HL-60 (cell line): ENCODE data around the gene OR10J5.
"Not testable (repeated sequence)": the region's sequence is repeated elsewhere in the genome, so short reads cannot be mapped to it uniquely, and the experiment has no call there.

Experiments
- CTCF ChIP-seq: IDR thresholded peaks from one replicate; pipeline ENCODE4 v1.5.1; 2011; ENCODE audit warnings: low read length, control low read depth, inconsistent platforms; ENCODE audit not compliant: insufficient read depth
- GABPA ChIP-seq: IDR thresholded peaks from 2 replicates; pipeline ENCODE4 v1.6.1; 2012; ENCODE audit warnings: low read depth
- POLR2AphosphoS5 ChIP-seq: IDR thresholded peaks from 2 replicates; pipeline ENCODE4 v1.6.1; 2012; ENCODE audit warnings: low read depth
- REST ChIP-seq: IDR thresholded peaks from 2 replicates; pipeline ENCODE4 v1.6.1; 2012; ENCODE audit warnings: low read depth; ENCODE audit not compliant: insufficient replicate concordance
- SPI1 ChIP-seq: IDR thresholded peaks from 2 replicates; pipeline ENCODE4 v1.6.1; 2012; ENCODE audit warnings: low read depth, mild to moderate bottlenecking, borderline replicate concordance

- not testable (repeated sequence) for TF ChIP-seq CTCF, REST, POLR2AphosphoS5, GABPA, SPI1
Measured at GRCh38 chr1:159524792-159525191, 11.0 kb downstream of the OR10J5 start.
